Endodermal cell (in vitro differentiated cells): ENCODE results near the gene MRPS18A. TPM values are rescaled to one million over a fixed set of nuclear protein-coding genes. Genes with fewer than 3 reads are reported as not detected.
A peak's percentile ranks its signal among the peaks of the same experiment; 100 is the strongest.

Source experiments
- DNase-seq: peaks from one replicate; pipeline ENCODE4 v3.0.0-alpha.2; 2017
- H3K27ac ChIP-seq: 2 replicates; pipeline ENCODE4 v1.5.1; 2013; ENCODE audit warnings: mild to moderate bottlenecking, low read depth, low read length, moderate library complexity
- H3K27me3 ChIP-seq: 2 replicates; pipeline ENCODE4 v1.6.1; 2013; ENCODE audit warnings: mild to moderate bottlenecking, low read length, moderate library complexity; ENCODE audit not compliant: insufficient read depth, control insufficient read depth, poor library complexity, severe bottlenecking
- H3K36me3 ChIP-seq: 2 replicates; pipeline ENCODE4 v1.7.0; 2013; ENCODE audit warnings: mild to moderate bottlenecking, low read length, moderate library complexity; ENCODE audit not compliant: control insufficient read depth, insufficient read depth
- H3K4me1 ChIP-seq: one replicate; pipeline ENCODE4 v1.7.0; 2013; ENCODE audit warnings: low read length; ENCODE audit not compliant: control insufficient read depth, insufficient read depth
- H3K4me3 ChIP-seq: 2 replicates; pipeline ENCODE4 v1.5.1; 2013; ENCODE audit warnings: mild to moderate bottlenecking, low read length, moderate library complexity
- H3K9ac ChIP-seq: 2 replicates; pipeline ENCODE4 v1.6.1; 2013; ENCODE audit warnings: mild to moderate bottlenecking, low read length, moderate library complexity; ENCODE audit not compliant: poor library complexity, severe bottlenecking; ENCODE audit errors: extremely low read depth
- H3K9me3 ChIP-seq: 2 replicates; pipeline ENCODE4 v1.6.1; 2013; ENCODE audit warnings: mild to moderate bottlenecking, low read length, moderate library complexity; ENCODE audit not compliant: control insufficient read depth
- H3K27ac Mint-ChIP-seq: 2 replicates; pipeline ENCODE4 v1.8.0; 2020; ENCODE audit warnings: mixed read lengths
- H3K27me3 Mint-ChIP-seq: 2 replicates; pipeline ENCODE4 v1.8.0; 2021; ENCODE audit warnings: mild to moderate bottlenecking, mixed read lengths; ENCODE audit not compliant: insufficient read depth
- H3K36me3 Mint-ChIP-seq: 2 replicates; pipeline ENCODE4 v1.8.0; 2020; ENCODE audit warnings: low read depth, mixed read lengths
- H3K4me1 Mint-ChIP-seq: 2 replicates; pipeline ENCODE4 v1.8.0; 2020; ENCODE audit warnings: mixed read lengths
- H3K4me3 Mint-ChIP-seq: 2 replicates; pipeline ENCODE4 v1.8.0; 2020; ENCODE audit warnings: mild to moderate bottlenecking, moderate library complexity, mixed read lengths
- H3K9me3 Mint-ChIP-seq: 2 replicates; pipeline ENCODE4 v1.8.0; 2020; ENCODE audit warnings: mild to moderate bottlenecking, mixed read lengths
- CTCF ChIP-seq: fragments of 200-600 bp; sonication (generic); conservative IDR thresholded peaks from 2 replicates; pipeline ENCODE4 v1.5.0; 2021; ENCODE audit warnings: antibody characterized with exemption, mild to moderate bottlenecking
- WGBS, 2 experiments: methylation state at CpG; one replicate each; pipeline versions ENCODE4 v1.1.5 to v1.1.7; 2013; ENCODE audit warnings: missing lambda C conversion rate in 2 of 2, mixed read lengths in 1 of 2; ENCODE audit not compliant: insufficient coverage in 1 of 2, insufficient read length in 1 of 2; 5-methylcytosine and 5-hydroxymethylcytosine counted together
- total RNA-seq, 2 donors: library from RNA; stranded (reverse); fragmentation: NEBNext Ultra II Directional in 1 of 2; extraction: Animal tissue kit (Norgen Biotek cat#: 25700) in 1 of 2; gene quantifications; 2 replicates in 1 of 2; 3 replicates in 1 of 2; pipeline ENCODE4 v1.2.1, GENCODE V29; 2021

Gene MRPS18A
- total RNA-seq, 2 donors from 2014 or later = 53.6 to 58.8 TPM

DNA sequence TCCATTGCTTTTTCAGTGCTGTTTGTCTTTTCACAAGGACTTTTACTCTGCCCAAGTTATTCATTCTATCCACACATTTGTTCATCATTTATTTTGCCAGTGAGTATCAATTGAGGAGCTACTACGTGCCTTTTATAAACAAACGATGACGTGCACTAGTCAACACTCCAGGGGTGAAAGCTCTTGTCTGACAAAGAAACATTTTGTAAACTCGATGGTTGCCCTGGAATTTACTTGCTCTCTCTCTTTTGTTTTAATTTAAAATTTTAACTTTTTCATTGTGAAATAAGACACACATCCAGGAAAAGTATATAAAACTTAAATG lies 8.3 kb upstream of the MRPS18A start:
- no peak for TF ChIP-seq CTCF
- H3K9me3 ChIP-seq = no peaks in the 10 kb centered on the region
- no peak overlapping the region for H3K4me3 ChIP-seq
- Mint-ChIP-seq H3K27me3 (no peaks in the 10 kb centered on the region), H3K9me3 (no peaks in the 10 kb centered on the region), H3K36me3 (no peaks in the 10 kb centered on the region), H3K27ac (peak overlapping the region; percentile 83), H3K4me1 (peaks cover 40% of the 10 kb centered on the region), H3K4me3 (no peak overlapping the region)
- peaks cover 21% of the 10 kb centered on the region for H3K4me1 ChIP-seq
- peak overlapping the region; percentile 4 for H3K27ac ChIP-seq
- no peak for DNase-seq
- H3K27me3 ChIP-seq = no peaks in the 10 kb centered on the region
- WGBS, 2 experiments = 89 to 94% methylated on average over 3 to 4 of the region's 4 CpGs
- no peaks in the 10 kb centered on the region for H3K36me3 ChIP-seq
- no peak overlapping the region for H3K9ac ChIP-seq

DNA sequence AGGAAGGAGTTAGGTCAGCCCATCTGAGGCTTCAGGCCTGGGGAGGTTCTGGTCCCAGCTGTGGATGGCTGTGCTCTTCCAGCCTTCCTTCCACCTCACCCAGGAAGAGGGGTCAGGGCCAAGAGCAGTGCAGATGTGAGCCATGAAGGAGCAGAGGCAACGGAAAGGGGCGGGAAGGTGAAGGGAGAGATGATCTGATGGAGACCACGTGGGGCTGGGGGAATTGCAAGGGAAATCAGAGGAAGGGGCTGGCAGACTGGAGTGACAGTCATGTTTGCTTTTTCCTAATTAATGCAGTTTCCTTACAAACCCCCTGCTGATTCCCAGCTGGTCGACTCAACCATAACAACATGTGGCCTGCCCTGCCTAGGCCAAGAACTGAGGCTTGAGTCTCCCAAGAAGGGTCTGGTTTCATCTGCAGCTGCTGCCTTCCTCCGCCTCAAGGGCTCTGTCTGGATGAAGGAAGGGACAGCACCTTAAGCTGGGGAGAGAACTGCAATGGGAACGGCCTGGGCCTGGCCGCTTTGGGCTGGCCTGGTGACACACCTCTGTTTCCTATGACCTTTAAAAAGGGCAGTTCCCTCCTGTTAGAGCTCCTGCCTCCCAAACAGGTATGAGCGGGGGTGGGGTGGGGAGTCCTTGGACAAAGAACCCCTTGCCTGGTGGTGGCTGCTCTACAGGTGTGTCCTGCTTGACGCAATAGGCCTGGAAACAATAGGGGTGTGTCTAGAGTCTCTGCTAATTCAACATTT lies 7.8 kb upstream of the MRPS18A start:
- Mint-ChIP-seq H3K36me3 (no peaks in the 10 kb centered on the region), H3K4me3 (no peak overlapping the region), H3K27me3 (no peaks in the 10 kb centered on the region), H3K4me1 (peaks cover 40% of the 10 kb centered on the region), H3K27ac (peak overlapping the region; percentile 83), H3K9me3 (no peaks in the 10 kb centered on the region)
- Histone ChIP-seq H3K27me3 (no peaks in the 10 kb centered on the region), H3K4me3 (no peak overlapping the region), H3K4me1 (peaks cover 21% of the 10 kb centered on the region), H3K27ac (peak overlapping the region; percentile 4), H3K9ac (no peak overlapping the region), H3K9me3 (no peaks in the 10 kb centered on the region), H3K36me3 (no peaks in the 10 kb centered on the region)
- 61 to 66% methylated on average over 5 to 9 of the region's 9 CpGs for WGBS, 2 experiments
- DNase-seq = peak; percentile 78
- peak; percentile 16 for TF ChIP-seq CTCF

DNA sequence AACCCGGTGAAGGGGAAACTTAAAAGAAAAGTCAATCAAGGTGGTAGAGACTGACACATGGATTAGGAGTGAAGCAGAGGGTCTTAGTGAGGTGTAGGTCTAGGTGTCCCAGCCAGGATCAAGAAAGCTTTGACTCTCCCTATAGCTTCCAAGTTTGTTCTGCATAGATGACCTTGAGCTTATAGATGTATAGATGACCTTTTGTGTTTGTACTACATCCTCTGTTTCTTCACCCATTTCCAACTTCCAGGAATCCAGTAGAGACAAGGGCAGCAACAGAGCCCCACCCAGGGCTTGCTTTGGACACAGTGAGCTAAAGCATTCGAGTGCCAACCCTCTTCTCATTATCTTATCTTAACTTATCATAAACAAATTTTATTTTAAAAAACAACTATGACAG lies 1.8 kb upstream of the MRPS18A start:
- WGBS, 2 experiments = 96 to 100% methylated on average over 1 to 2 of the region's 2 CpGs
- Histone ChIP-seq H3K27ac (no peak overlapping the region), H3K4me1 (no peaks in the 10 kb centered on the region), H3K4me3 (no peak overlapping the region), H3K36me3 (peaks cover 3% of the 10 kb centered on the region), H3K9me3 (no peaks in the 10 kb centered on the region), H3K9ac (no peak overlapping the region), H3K27me3 (no peaks in the 10 kb centered on the region)
- Mint-ChIP-seq H3K27ac (no peak overlapping the region), H3K9me3 (no peaks in the 10 kb centered on the region), H3K4me1 (peaks cover 20% of the 10 kb centered on the region), H3K4me3 (no peak overlapping the region), H3K27me3 (no peaks in the 10 kb centered on the region), H3K36me3 (no peaks in the 10 kb centered on the region)
- no peak for TF ChIP-seq CTCF
- no peak for DNase-seq
